Endothelial cell of umbilical vein (primary cell): ENCODE measurements around the gene FBXO4. TPM values are rescaled to one million over a fixed set of nuclear protein-coding genes. Genes with fewer than 3 reads are reported as not detected.

Experiments
- Bru-seq: library from RNA; stranded (reverse); fragments of 400-500 nt; gene quantifications from one replicate; lab custom pipeline; 2021; lab: Mats Ljungman, UMichigan
- BruChase-seq, 2 experiments: library from RNA; stranded (reverse); fragments of 400-500 nt; gene quantifications; one replicate each; lab custom pipeline; 2021; lab: Mats Ljungman, UMichigan
- BruUV-seq: library from RNA; stranded (reverse); fragments of 400-500 nt; replicated peaks from 2 replicates; lab custom pipeline; 2021; lab: Mats Ljungman, UMichigan
- CTCF ChIA-PET: fragments of 300-600, 350-600 bp; sonication (Branson Sonifier 250); formaldehyde crosslinking; loops from one replicate; lab custom pipeline; 2021; ENCODE audit warnings: antibody characterized with exemption, inconsistent platforms; lab: Charles Lee
- POLR2A ChIA-PET: fragments of 300-600, 350-600 bp; sonication (Branson Sonifier 250); formaldehyde crosslinking; loops from one replicate; lab custom pipeline; 2021; ENCODE audit warnings: antibody characterized with exemption, inconsistent platforms; lab: Charles Lee
- DNase-seq: peaks from one replicate; pipeline ENCODE4 v3.0.0-alpha.2; 2011; ENCODE audit warnings: low read depth, low spot score
- FAIRE-seq: peaks from 2 replicates; lab custom pipeline; 2011; peaks lifted over from hg19 to GRCh38; lab: Jason Lieb, UNC
- H2AFZ ChIP-seq: 2 replicates; pipeline ENCODE4 v1.6.0; 2012; ENCODE audit warnings: low read depth, low read length, control low read depth, inconsistent platforms
- H3K27ac ChIP-seq: 2 replicates; pipeline ENCODE4 v1.5.1; 2011; ENCODE audit warnings: low read depth, mild to moderate bottlenecking, control low read depth, low read length, moderate library complexity; ENCODE audit not compliant: insufficient read depth
- H3K27me3 ChIP-seq, 2 experiments: 2 replicates each; pipeline versions ENCODE4 v1.6.0 to v1.6.1; 2011; ENCODE audit warnings: low read length in 2 of 2, mixed read lengths in 1 of 2; ENCODE audit not compliant: control insufficient read depth in 2 of 2, insufficient read depth in 2 of 2
- H3K36me3 ChIP-seq, 2 experiments: 2 replicates in 1 of 2; 3 replicates in 1 of 2; pipeline ENCODE4 v1.5.1; 2011; ENCODE audit warnings: low read length in 2 of 2, mild to moderate bottlenecking in 1 of 2, moderate library complexity in 1 of 2; ENCODE audit not compliant: control insufficient read depth in 2 of 2, insufficient read depth in 2 of 2; ENCODE audit errors: extremely low read depth in 1 of 2
- H3K4me1 ChIP-seq: 3 replicates; pipeline ENCODE4 v1.5.1; 2011; ENCODE audit warnings: mild to moderate bottlenecking, low read length; ENCODE audit not compliant: control insufficient read depth, insufficient read depth; ENCODE audit errors: extremely low read depth
- H3K4me2 ChIP-seq: 2 replicates; pipeline ENCODE4 v1.6.1; 2011; ENCODE audit warnings: low read length, control low read depth, mixed read lengths; ENCODE audit not compliant: insufficient read depth
- H3K4me3 ChIP-seq, 3 experiments: fragments of 200-600 bp in 1 of 3; sonication (generic), shearing (Covaris generic) in 1 of 3; replicated peaks in 1 of 3; 2 replicates each; pipeline ENCODE4 v1.5.1; 2011 to 2016; ENCODE audit warnings: control low read depth in 3 of 3, low read length in 3 of 3, mild to moderate bottlenecking in 2 of 3, inconsistent platforms in 1 of 3, low read depth in 1 of 3, moderate library complexity in 1 of 3; ENCODE audit not compliant: insufficient read depth in 1 of 3
- H3K79me2 ChIP-seq: 2 replicates; pipeline ENCODE4 v1.6.0; 2012; ENCODE audit warnings: low read length, inconsistent platforms; ENCODE audit not compliant: control insufficient read depth, insufficient read depth
- H3K9ac ChIP-seq: replicated peaks from 2 replicates; pipeline ENCODE3; 2011; ENCODE audit warnings: low read length, control low read depth; ENCODE audit not compliant: insufficient read depth; ENCODE audit errors: extremely low read depth
- H3K9me1 ChIP-seq: replicated peaks from 3 replicates; pipeline ENCODE4 v1.6.0; 2011; ENCODE audit warnings: mild to moderate bottlenecking, low read length; ENCODE audit not compliant: control insufficient read depth, insufficient read depth; ENCODE audit errors: extremely low read depth
- H3K9me3 ChIP-seq: replicated peaks from 2 replicates; pipeline ENCODE4 v1.5.1; 2012; ENCODE audit warnings: low read length, inconsistent platforms; ENCODE audit not compliant: control insufficient read depth, insufficient read depth
- H4K20me1 ChIP-seq: replicated peaks from 2 replicates; pipeline ENCODE3; 2011; ENCODE audit warnings: mild to moderate bottlenecking, low read length; ENCODE audit not compliant: control insufficient read depth, insufficient read depth; ENCODE audit errors: extremely low read depth
- EZH2 ChIP-seq: IDR thresholded peaks from 2 replicates; pipeline ENCODE4 v1.6.1; 2012; ENCODE audit warnings: borderline replicate concordance, low read depth, mild to moderate bottlenecking, moderate library complexity, low read length, inconsistent platforms; ENCODE audit not compliant: severe bottlenecking
- FOS ChIP-seq: IDR thresholded peaks from 2 replicates; pipeline ENCODE4 v1.6.1; 2011; ENCODE audit warnings: mild to moderate bottlenecking, low read length, moderate library complexity, borderline replicate concordance; ENCODE audit not compliant: insufficient read depth
- GATA2 ChIP-seq: IDR thresholded peaks from 2 replicates; pipeline ENCODE4 v1.7.0; 2011; ENCODE audit warnings: low read depth, mild to moderate bottlenecking, moderate library complexity, mixed read lengths, low read length; ENCODE audit not compliant: insufficient read length, insufficient read depth
- JUN ChIP-seq: IDR thresholded peaks from 2 replicates; pipeline ENCODE4 v1.6.1; 2011; ENCODE audit warnings: borderline replicate concordance, low read depth; ENCODE audit not compliant: insufficient read length, insufficient read depth
- MYC ChIP-seq: IDR thresholded peaks from one replicate; pipeline ENCODE4 v1.6.1; 2011; ENCODE audit warnings: mild to moderate bottlenecking, low read depth, low read length
- POLR2A ChIP-seq: IDR thresholded peaks from 2 replicates; pipeline ENCODE4 v1.6.1; 2012; ENCODE audit warnings: low read depth, mild to moderate bottlenecking, control low read depth, low read length
- POLR2AphosphoS5 ChIP-seq: IDR thresholded peaks from 2 replicates; pipeline ENCODE4 v1.6.1; 2012; ENCODE audit warnings: low read depth, mild to moderate bottlenecking, control low read depth, low read length, moderate library complexity; ENCODE audit not compliant: insufficient read depth
- dilution Hi-C: fragments of 300-500 bp; cut with MboI; formaldehyde crosslinking; loops from one replicate; pipeline ENCODE4 v1.15.0; 2019; ENCODE audit warnings: low sequenced_read_pairs; ENCODE audit not compliant: extremely low pct_ligation_motif_present
- intact Hi-C: fragments of 100-400 bp; cut with micrococcal nuclease; formaldehyde crosslinking; loops from one replicate; pipeline ENCODE4 v1.10.0; 2022
- long read RNA-seq: library from polyadenylated mRNA; stranded (forward); transcript quantifications from one replicate; pipeline ENCODE4 v2.0.0, GENCODE V29; 2021
- polyA minus RNA-seq, 3 experiments: library from RNA; depleted of rRNA, polyadenylated mRNA; stranded (reverse); fragments of >200 nt; gene quantifications; 1 replicate in 1 of 3; 2 replicates in 2 of 3; pipeline ENCODE4 v1.2.3, GENCODE V29; 2011
- polyA plus RNA-seq, 4 experiments: library from polyadenylated mRNA; depleted of rRNA in 3 of 4; stranded (reverse) in 3 of 4; unstranded in 1 of 4; fragments of >200 nt; gene quantifications; 2 replicates each; pipeline versions ENCODE4 v1.2.1 to v1.2.3, GENCODE V29; 2011 to 2012; ENCODE audit warnings: missing spikeins in 1 of 4
- total RNA-seq: library from RNA; stranded (reverse); gene quantifications from 2 replicates; pipeline ENCODE4 v1.2.3, GENCODE V29; 2021
- TF ChIP-seq, protein P1 (sequence below), 2 donors: IDR thresholded peaks; 1 replicate in 1 of 2; 2 replicates in 1 of 2; pipeline ENCODE4 v1.5.1; 2011; ENCODE audit warnings: low read length in 2 of 2, mild to moderate bottlenecking in 2 of 2, moderate library complexity in 2 of 2, control low read depth in 1 of 2, inconsistent platforms in 1 of 2, low read depth in 1 of 2; ENCODE audit not compliant: insufficient read depth in 1 of 2; ENCODE audit errors: extremely low read depth in 1 of 2
- TF ChIP-seq, protein P2 (sequence below): IDR thresholded peaks from 2 replicates; pipeline ENCODE4 v1.6.1; 2011; ENCODE audit not compliant: insufficient read depth, insufficient read length

FBXO4 gene, protein sequence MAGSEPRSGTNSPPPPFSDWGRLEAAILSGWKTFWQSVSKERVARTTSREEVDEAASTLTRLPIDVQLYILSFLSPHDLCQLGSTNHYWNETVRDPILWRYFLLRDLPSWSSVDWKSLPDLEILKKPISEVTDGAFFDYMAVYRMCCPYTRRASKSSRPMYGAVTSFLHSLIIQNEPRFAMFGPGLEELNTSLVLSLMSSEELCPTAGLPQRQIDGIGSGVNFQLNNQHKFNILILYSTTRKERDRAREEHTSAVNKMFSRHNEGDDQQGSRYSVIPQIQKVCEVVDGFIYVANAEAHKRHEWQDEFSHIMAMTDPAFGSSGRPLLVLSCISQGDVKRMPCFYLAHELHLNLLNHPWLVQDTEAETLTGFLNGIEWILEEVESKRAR
- total RNA-seq (7.0 and 7.7 TPM in 2 replicates), polyA plus RNA-seq (4.3 and 4.4 TPM in 2 replicates), polyA minus RNA-seq (3.8 and 8.4 TPM in 2 replicates), Bru-seq, nascent RNA (percentile 63 among the genes with signal in this experiment), BruChase-seq, experiment 1, labeled RNA remaining after a 6-hour chase (percentile 54 among the genes with signal in this experiment), BruChase-seq, experiment 2, labeled RNA remaining after a 2-hour chase (percentile 57 among the genes with signal in this experiment)
- 4.8 and 5.0 TPM in 2 replicates for polyA plus RNA-seq (2011; cell fraction: cytosol; rRNA removed)
- 4.6 and 6.5 TPM in 2 replicates for polyA plus RNA-seq (2011; cell fraction: nucleus; rRNA removed)
- 4.5 and 4.9 TPM in 2 replicates for polyA plus RNA-seq (2012)
- polyA minus RNA-seq (2011; cell fraction: cytosol; rRNA and poly(A)+ RNA removed) = 4.2 TPM
- 6.6 and 11.4 TPM in 2 replicates for polyA minus RNA-seq (2011; cell fraction: nucleus; rRNA and poly(A)+ RNA removed)
- long read RNA-seq, transcript FBXO4-201 (7 exons, 1,682 nt) = major isoform, 18 of 30 reads
- long read RNA-seq, partial matches to known transcripts = 1 of 30 reads
- long read RNA-seq, other reads (novel, unspliced or antisense) = 8 of 30 reads

DNA sequence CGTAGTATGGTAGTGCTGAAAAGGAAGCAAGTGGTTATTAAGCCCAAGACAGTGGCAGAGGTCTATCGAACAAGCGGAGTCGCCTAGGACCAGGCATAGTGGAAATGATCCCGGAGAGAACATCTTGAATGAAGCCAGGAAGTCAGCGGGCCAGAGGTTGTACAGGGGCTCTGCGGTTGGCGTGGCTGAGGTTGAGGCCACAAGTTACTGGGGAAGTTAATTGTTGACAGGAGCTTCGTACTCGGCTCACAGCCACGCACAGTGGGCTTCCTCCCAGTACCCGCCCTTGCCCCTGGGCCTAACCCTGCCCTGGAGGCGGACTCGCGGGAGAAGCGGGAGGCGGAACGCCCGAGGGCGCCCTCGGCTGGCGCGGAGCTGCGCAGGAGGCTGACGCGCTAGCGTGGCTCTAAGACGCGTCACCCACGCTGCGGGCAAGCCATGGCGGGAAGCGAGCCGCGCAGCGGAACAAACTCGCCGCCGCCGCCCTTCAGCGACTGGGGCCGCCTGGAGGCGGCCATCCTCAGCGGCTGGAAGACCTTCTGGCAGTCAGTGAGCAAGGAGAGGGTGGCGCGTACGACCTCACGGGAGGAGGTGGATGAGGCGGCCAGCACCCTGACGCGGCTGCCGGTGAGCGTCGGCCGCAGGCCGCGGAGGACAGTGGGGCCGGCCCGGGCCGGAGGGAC is at the start of gene FBXO4:
TSS of gene FBXO4 (plus strand) at position 410 of the 683 bp plus-strand sequence. CDS start at position 439, 29 bp downstream.
- Histone ChIP-seq H3K4me2 (peak within 1 kb of the TSS; percentile 81), H4K20me1 (no peaks in the 10 kb centered on the region), H3K79me2 (no peaks in the 10 kb centered on the region), H3K4me1 (peaks cover 22% of the 10 kb centered on the region), H3K9ac (peak within 1 kb of the TSS; percentile 92), H3K9me1 (no peaks in the 10 kb centered on the region), H3K27me3 (no peaks in the 10 kb centered on the region), H2AFZ (peak within 1 kb of the TSS; percentile 83), H3K36me3 (peaks cover 0 to 1% of the 10 kb centered on the region in 2 experiments), H3K9me3 (no peaks in the 10 kb centered on the region), H3K4me3 (peak within 1 kb of the TSS; percentile 27 to 77 (median 66)), H3K27ac (peak within 1 kb of the TSS; percentile 92)
- intact Hi-C loops (loop anchor here (1.0 to 10.0 kb wide), 6 partner anchors 21 to 1560 kb away; partner anchors contain the start of genes OXCT1, RIMOC1, TMEM267 and ZNF131), dilution Hi-C loops (no loop called here)
- ChIA-PET CTCF (interaction anchor here (0.7 to 1.7 kb wide), 9 partner anchors 9 to 964 kb away, joined by 3 to 7 read pairs (median 3); partner anchors contain the start of genes GHR and RIMOC1), POLR2A (interaction anchor here (0.9 to 1.8 kb wide), 2 partner anchors 21 to 1141 kb away, joined by 3 to 4 read pairs; partner anchors contain the start of gene RIMOC1)
- no peak for TF ChIP-seq JUN
- no peak for TF ChIP-seq FOS
- TF ChIP-seq POLR2AphosphoS5 = peak; percentile 90
- peak; percentile 86 for TF ChIP-seq MYC
- TF ChIP-seq EZH2 = no peak
- TF ChIP-seq POLR2A = peak; percentile 86
- TF ChIP-seq GATA2 = no peak
- TF ChIP-seq, protein P1, sequence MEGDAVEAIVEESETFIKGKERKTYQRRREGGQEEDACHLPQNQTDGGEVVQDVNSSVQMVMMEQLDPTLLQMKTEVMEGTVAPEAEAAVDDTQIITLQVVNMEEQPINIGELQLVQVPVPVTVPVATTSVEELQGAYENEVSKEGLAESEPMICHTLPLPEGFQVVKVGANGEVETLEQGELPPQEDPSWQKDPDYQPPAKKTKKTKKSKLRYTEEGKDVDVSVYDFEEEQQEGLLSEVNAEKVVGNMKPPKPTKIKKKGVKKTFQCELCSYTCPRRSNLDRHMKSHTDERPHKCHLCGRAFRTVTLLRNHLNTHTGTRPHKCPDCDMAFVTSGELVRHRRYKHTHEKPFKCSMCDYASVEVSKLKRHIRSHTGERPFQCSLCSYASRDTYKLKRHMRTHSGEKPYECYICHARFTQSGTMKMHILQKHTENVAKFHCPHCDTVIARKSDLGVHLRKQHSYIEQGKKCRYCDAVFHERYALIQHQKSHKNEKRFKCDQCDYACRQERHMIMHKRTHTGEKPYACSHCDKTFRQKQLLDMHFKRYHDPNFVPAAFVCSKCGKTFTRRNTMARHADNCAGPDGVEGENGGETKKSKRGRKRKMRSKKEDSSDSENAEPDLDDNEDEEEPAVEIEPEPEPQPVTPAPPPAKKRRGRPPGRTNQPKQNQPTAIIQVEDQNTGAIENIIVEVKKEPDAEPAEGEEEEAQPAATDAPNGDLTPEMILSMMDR (IDR thresholded peaks at IDR 0.05; ENCODE audit: extremely low read depth in 1 of 2, insufficient read depth in 1 of 2, low read depth in 1 of 2, low read length in 2 of 2) = peak; percentile 50 to 74
- TF ChIP-seq, protein P2, sequence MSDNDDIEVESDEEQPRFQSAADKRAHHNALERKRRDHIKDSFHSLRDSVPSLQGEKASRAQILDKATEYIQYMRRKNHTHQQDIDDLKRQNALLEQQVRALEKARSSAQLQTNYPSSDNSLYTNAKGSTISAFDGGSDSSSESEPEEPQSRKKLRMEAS = no peak
- FAIRE-seq = no peak
- BruUV-seq = no TSS peak
- peak; percentile 88 for DNase-seq
